Measurements from ENCODE around the gene CELSR1.

GRCh38 chr22:46363611-46364321 is 173.7 kb downstream of the CELSR1 start:
- TF ChIP-seq POLR2A (IDR thresholded peaks at IDR 0.05) (no peak), POLR2AphosphoS5 (IDR thresholded peaks at IDR 0.05) (no peak), CTCF (IDR thresholded peaks at IDR 0.05 in 8 of 11, conservative IDR thresholded peaks at IDR 0.05 in 3 of 11) (no peak)

Measured in spleen (tissue), 7 donors.